ENCODE measurements around the gene TRIM7.
"Not testable (repeated sequence)": the region's sequence is repeated elsewhere in the genome, so short reads cannot be mapped to it uniquely, and the experiment has no call there.

The TRIM7 gene

GRCh38 chr5:181232593-181232992, 27.6 kb upstream of the TRIM7 start:
- no peak for DNase-seq

GRCh38 chr5:181231432-181231831, 26.4 kb upstream of the TRIM7 start:
- no peak for DNase-seq

GRCh38 chr5:181230551-181230950, 25.6 kb upstream of the TRIM7 start:
- DNase-seq, result no peak

- no peak for DNase-seq
Measured at GRCh38 chr5:181229996-181230395, 25.0 kb upstream of the TRIM7 start.

- peak; percentile 31 for DNase-seq
Measured at GRCh38 chr5:181224390-181225229, 19.6 kb upstream of the TRIM7 start.

GRCh38 chr5:181223729-181224389, 18.9 kb upstream of the TRIM7 start:
- no peak for DNase-seq

- DNase-seq, result peak; percentile 99
Measured at GRCh38 chr5:181223058-181223728, 18.2 kb upstream of the TRIM7 start, which contains the start of gene TRIM41. Gene TRIM41, plus strand, starts transcription at chr5:181223281. Its CDS starts 719 bp downstream, at chr5:181224000.

GRCh38 chr5:181222630-181223057, 17.6 kb upstream of the TRIM7 start:
- DNase-seq, result no peak

- DNase-seq, result peak; percentile 94
Measured at GRCh38 chr5:181221792-181222629, 17.0 kb upstream of the TRIM7 start.

GRCh38 chr5:181221105-181221791, 16.3 kb upstream of the TRIM7 start:
- peak; percentile 70 for DNase-seq

GRCh38 chr5:181220178-181220515, 15.2 kb upstream of the TRIM7 start:
- no peak for DNase-seq

- DNase-seq, result no peak
Measured at GRCh38 chr5:181219262-181220177, 14.5 kb upstream of the TRIM7 start.

GRCh38 chr5:181218795-181219124, 13.8 kb upstream of the TRIM7 start:
- DNase-seq, result no peak

- DNase-seq, result no peak
Measured at GRCh38 chr5:181217803-181218062, 12.7 kb upstream of the TRIM7 start.

- peak; percentile 73 for DNase-seq
Measured at GRCh38 chr5:181217111-181217802, 12.3 kb upstream of the TRIM7 start.

- peak; percentile 29 for DNase-seq
Measured at GRCh38 chr5:181215997-181216989, 11.3 kb upstream of the TRIM7 start.

- not testable (repeated sequence) for DNase-seq
Measured at GRCh38 chr5:181214249-181214648, 9.3 kb upstream of the TRIM7 start.

- no peak for DNase-seq
Measured at GRCh38 chr5:181212934-181213333, 7.9 kb upstream of the TRIM7 start.

GRCh38 chr5:181212080-181212479, 7.1 kb upstream of the TRIM7 start:
- DNase-seq, result no peak

GRCh38 chr5:181211208-181211607, 6.2 kb upstream of the TRIM7 start:
- no peak for DNase-seq
